Measurements from ENCODE around the gene MRPL37.
A peak's percentile ranks its signal among the peaks of the same experiment; 100 is the strongest.

Gene MRPL37

GRCh38 chr1:54220004-54220811, 20.2 kb downstream of the MRPL37 start:
- no peaks in the 10 kb centered on the region for H3K79me2 ChIP-seq
- H3K9ac ChIP-seq, result no peak overlapping the region
- no peaks in the 10 kb centered on the region for H3K27me3 ChIP-seq (ENCODE audit: control insufficient read depth, insufficient read depth, low read length)
- H3K4me1 ChIP-seq, result peaks cover 17% of the 10 kb centered on the region
- no peak overlapping the region for H3K4me3 ChIP-seq (ENCODE audit: low read depth, low read length)
- TF ChIP-seq, protein P1, sequence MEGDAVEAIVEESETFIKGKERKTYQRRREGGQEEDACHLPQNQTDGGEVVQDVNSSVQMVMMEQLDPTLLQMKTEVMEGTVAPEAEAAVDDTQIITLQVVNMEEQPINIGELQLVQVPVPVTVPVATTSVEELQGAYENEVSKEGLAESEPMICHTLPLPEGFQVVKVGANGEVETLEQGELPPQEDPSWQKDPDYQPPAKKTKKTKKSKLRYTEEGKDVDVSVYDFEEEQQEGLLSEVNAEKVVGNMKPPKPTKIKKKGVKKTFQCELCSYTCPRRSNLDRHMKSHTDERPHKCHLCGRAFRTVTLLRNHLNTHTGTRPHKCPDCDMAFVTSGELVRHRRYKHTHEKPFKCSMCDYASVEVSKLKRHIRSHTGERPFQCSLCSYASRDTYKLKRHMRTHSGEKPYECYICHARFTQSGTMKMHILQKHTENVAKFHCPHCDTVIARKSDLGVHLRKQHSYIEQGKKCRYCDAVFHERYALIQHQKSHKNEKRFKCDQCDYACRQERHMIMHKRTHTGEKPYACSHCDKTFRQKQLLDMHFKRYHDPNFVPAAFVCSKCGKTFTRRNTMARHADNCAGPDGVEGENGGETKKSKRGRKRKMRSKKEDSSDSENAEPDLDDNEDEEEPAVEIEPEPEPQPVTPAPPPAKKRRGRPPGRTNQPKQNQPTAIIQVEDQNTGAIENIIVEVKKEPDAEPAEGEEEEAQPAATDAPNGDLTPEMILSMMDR (IDR thresholded peaks at IDR 0.05), result no peak
- no peaks in the 10 kb centered on the region for H3K36me3 ChIP-seq (ENCODE audit: control insufficient read depth, insufficient read depth, low read length)
- peak overlapping the region; percentile 76 for H3K27ac ChIP-seq
- H3K9me3 ChIP-seq (ENCODE audit: control insufficient read depth, low read length), result no peaks in the 10 kb centered on the region
- H2AFZ ChIP-seq, result peak overlapping the region; percentile 25
- peak overlapping the region; percentile 43 for H3K4me2 ChIP-seq (ENCODE audit: low read length)

DNA sequence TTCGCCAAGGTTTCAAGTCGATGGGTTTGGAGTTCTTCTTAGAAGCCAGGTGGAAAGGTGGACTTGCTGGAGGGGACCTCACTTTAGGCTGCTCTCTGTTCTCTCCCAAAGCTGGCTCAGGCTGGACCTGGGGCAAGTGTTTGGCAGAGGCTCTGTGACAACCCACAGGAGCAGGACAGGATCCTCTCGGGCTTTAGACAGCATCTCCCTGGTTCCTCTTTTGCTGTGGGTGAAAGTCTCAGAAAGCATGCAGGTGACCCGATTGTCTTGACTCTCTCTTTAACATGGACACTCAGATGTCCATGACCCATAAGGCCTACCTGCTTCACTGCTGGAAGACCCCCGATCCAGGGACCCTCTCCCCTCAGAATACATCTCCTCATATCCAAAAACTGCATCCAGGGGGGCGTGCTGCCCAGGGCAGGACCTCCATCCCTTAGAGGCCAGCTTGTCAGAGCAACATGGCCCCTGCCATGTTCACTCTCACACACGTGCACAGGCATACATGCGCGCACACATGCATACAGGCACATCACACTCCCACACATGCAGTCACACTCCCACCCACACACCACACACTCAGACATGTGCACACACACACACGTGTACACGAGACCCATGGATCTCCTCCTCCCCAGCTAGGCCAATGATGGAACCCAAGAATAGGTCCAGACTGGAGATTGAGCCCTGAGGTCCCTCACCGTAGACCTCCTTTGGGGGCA, 21.3 kb downstream of the MRPL37 start:
- Histone ChIP-seq H3K27ac (peak overlapping the region; percentile 76), H3K36me3 (ENCODE audit: control insufficient read depth, insufficient read depth, low read length) (no peaks in the 10 kb centered on the region)

GRCh38 chr1:54221867-54222484, 22.0 kb downstream of the MRPL37 start:
- H3K36me3 ChIP-seq (ENCODE audit: control insufficient read depth, insufficient read depth, low read length), result no peaks in the 10 kb centered on the region
- H3K27ac ChIP-seq, result no peak overlapping the region
- H3K79me2 ChIP-seq, result no peaks in the 10 kb centered on the region
- H3K4me3 ChIP-seq (ENCODE audit: low read depth, low read length), result no peak overlapping the region
- TF ChIP-seq, protein P1 (IDR thresholded peaks at IDR 0.05), result no peak
- no peak overlapping the region for H3K9ac ChIP-seq
- H2AFZ ChIP-seq, result no peak overlapping the region
- no peak overlapping the region for H3K4me2 ChIP-seq (ENCODE audit: low read length)
- H3K9me3 ChIP-seq (ENCODE audit: control insufficient read depth, low read length), result no peaks in the 10 kb centered on the region
- H3K27me3 ChIP-seq (ENCODE audit: control insufficient read depth, insufficient read depth, low read length), result no peaks in the 10 kb centered on the region
- H3K4me1 ChIP-seq, result peaks cover 17% of the 10 kb centered on the region

More for the DNA sequence above, 21.3 kb downstream of the MRPL37 start:
- H3K9ac ChIP-seq, result no peak overlapping the region
- H3K9me3 ChIP-seq (ENCODE audit: control insufficient read depth, low read length), result no peaks in the 10 kb centered on the region
- H3K27me3 ChIP-seq (ENCODE audit: control insufficient read depth, insufficient read depth, low read length), result no peaks in the 10 kb centered on the region
- peaks cover 17% of the 10 kb centered on the region for H3K4me1 ChIP-seq
- H2AFZ ChIP-seq, result no peak overlapping the region
- no peak overlapping the region for H3K4me3 ChIP-seq (ENCODE audit: low read depth, low read length)
- H3K79me2 ChIP-seq, result no peaks in the 10 kb centered on the region
- H3K4me2 ChIP-seq (ENCODE audit: low read length), result no peak overlapping the region
- TF ChIP-seq, protein P1 (IDR thresholded peaks at IDR 0.05), result no peak

GRCh38 chr1:54222711-54223110, 22.7 kb downstream of the MRPL37 start:
- Histone ChIP-seq H3K79me2 (no peaks in the 10 kb centered on the region), H3K4me1 (peaks cover 19% of the 10 kb centered on the region), H3K9ac (no peak overlapping the region), H2AFZ (no peak overlapping the region), H3K36me3 (ENCODE audit: control insufficient read depth, insufficient read depth, low read length) (no peaks in the 10 kb centered on the region), H3K27ac (no peak overlapping the region), H3K4me2 (ENCODE audit: low read length) (no peak overlapping the region), H3K9me3 (ENCODE audit: control insufficient read depth, low read length) (no peaks in the 10 kb centered on the region), H3K27me3 (ENCODE audit: control insufficient read depth, insufficient read depth, low read length) (no peaks in the 10 kb centered on the region), H3K4me3 (ENCODE audit: low read depth, low read length) (no peak overlapping the region)
- TF ChIP-seq, protein P1 (IDR thresholded peaks at IDR 0.05), result no peak

All from parathyroid adenoma (tissue), 2 donors.